ENCODE measurements around the gene ZNF326.

The ZNF326 gene

DNA sequence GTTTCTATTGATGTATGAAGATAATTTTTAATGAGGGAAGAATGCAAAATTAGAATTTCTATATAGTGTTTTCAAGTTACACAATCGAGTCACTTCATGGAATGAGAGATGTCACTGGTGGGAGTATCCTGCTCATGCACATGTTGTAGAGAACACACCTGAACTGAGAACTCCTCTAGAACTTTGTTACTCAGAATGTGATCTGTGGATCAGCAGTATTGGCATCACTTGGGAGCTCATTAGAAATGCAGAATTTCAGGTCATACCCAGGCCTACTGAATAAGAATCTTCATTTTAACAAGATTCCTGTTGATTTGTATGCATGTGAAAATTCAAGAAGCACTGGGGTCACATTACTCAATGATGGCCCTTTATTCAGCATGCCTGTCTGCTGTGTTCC, 28.8 kb downstream of the ZNF326 start:
- H3K9me2 ChIP-seq (ENCODE audit: low read depth, low read length): no peaks in the 10 kb centered on the region
- H3K27ac ChIP-seq (ENCODE audit: low read depth, low read length, poor library complexity, severe bottlenecking): no peak overlapping the region
- H3K36me3 ChIP-seq (ENCODE audit: insufficient read depth, low read length): peaks cover 96% of the 10 kb centered on the region
- TF ChIP-seq, protein P1, sequence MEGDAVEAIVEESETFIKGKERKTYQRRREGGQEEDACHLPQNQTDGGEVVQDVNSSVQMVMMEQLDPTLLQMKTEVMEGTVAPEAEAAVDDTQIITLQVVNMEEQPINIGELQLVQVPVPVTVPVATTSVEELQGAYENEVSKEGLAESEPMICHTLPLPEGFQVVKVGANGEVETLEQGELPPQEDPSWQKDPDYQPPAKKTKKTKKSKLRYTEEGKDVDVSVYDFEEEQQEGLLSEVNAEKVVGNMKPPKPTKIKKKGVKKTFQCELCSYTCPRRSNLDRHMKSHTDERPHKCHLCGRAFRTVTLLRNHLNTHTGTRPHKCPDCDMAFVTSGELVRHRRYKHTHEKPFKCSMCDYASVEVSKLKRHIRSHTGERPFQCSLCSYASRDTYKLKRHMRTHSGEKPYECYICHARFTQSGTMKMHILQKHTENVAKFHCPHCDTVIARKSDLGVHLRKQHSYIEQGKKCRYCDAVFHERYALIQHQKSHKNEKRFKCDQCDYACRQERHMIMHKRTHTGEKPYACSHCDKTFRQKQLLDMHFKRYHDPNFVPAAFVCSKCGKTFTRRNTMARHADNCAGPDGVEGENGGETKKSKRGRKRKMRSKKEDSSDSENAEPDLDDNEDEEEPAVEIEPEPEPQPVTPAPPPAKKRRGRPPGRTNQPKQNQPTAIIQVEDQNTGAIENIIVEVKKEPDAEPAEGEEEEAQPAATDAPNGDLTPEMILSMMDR (IDR thresholded peaks at IDR 0.05; ENCODE audit: low read length): no peak
- no peak for TF ChIP-seq EZH2 (IDR thresholded peaks at IDR 0.05; ENCODE audit: borderline replicate concordance, low read length)
- H3F3A ChIP-seq (ENCODE audit: insufficient read depth, low read length): no peaks in the 10 kb centered on the region
- no peaks in the 10 kb centered on the region for H3K79me2 ChIP-seq (ENCODE audit: insufficient read depth, low read length)
- H3K4me2 ChIP-seq (ENCODE audit: low read length): no peak overlapping the region
- H3K4me1 ChIP-seq (ENCODE audit: insufficient read depth, low read length, severe bottlenecking): no peaks in the 10 kb centered on the region
- H3K27me3 ChIP-seq (ENCODE audit: insufficient read depth, low read length): no peaks in the 10 kb centered on the region
- H4K20me1 ChIP-seq (ENCODE audit: insufficient read depth, low read length): no peaks in the 10 kb centered on the region
- no peak overlapping the region for H2AFZ ChIP-seq (ENCODE audit: low read length)
- H3K9me3 ChIP-seq (ENCODE audit: low read length): peaks cover 28% of the 10 kb centered on the region
- no peak overlapping the region for H3K9ac ChIP-seq (ENCODE audit: low read length)
- no peak overlapping the region for H3K4me3 ChIP-seq (ENCODE audit: low read depth, low read length, poor library complexity, severe bottlenecking)

DNA sequence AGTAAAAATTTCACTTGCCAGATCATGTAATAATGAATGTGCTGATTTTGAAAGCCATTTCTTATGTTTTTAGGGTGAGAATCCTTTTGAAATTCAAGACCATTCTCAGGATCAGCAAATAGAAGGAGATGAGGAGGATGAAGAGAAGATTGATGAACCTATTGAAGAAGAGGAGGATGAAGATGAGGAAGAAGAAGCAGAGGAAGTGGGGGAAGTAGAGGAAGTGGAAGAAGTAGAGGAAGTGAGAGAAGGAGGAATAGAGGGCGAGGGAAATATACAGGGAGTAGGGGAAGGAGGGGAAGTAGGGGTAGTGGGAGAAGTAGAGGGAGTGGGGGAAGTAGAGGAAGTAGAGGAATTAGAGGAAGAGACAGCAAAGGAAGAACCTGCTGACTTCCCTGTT, 32.4 kb downstream of the ZNF326 start:
- H4K20me1 ChIP-seq (ENCODE audit: insufficient read depth, low read length): no peaks in the 10 kb centered on the region
- no peaks in the 10 kb centered on the region for H3K79me2 ChIP-seq (ENCODE audit: insufficient read depth, low read length)
- no peak overlapping the region for H2AFZ ChIP-seq (ENCODE audit: low read length)
- H3K4me3 ChIP-seq (ENCODE audit: low read depth, low read length, poor library complexity, severe bottlenecking): no peak overlapping the region
- TF ChIP-seq, protein P1 (IDR thresholded peaks at IDR 0.05; ENCODE audit: low read length): no peak
- TF ChIP-seq EZH2 (IDR thresholded peaks at IDR 0.05; ENCODE audit: borderline replicate concordance, low read length): no peak
- no peaks in the 10 kb centered on the region for H3K27me3 ChIP-seq (ENCODE audit: insufficient read depth, low read length)
- H3K9ac ChIP-seq (ENCODE audit: low read length): no peak overlapping the region
- peaks cover 18% of the 10 kb centered on the region; the same call in 1 of the 2 replicates for H3K9me3 ChIP-seq (ENCODE audit: low read length)
- no peaks in the 10 kb centered on the region for H3K4me1 ChIP-seq (ENCODE audit: insufficient read depth, low read length, severe bottlenecking)
- H3K9me2 ChIP-seq (ENCODE audit: low read depth, low read length): no peaks in the 10 kb centered on the region
- H3K4me2 ChIP-seq (ENCODE audit: low read length): no peak overlapping the region
- no peak overlapping the region for H3K27ac ChIP-seq (ENCODE audit: low read depth, low read length, poor library complexity, severe bottlenecking)
- no peaks in the 10 kb centered on the region for H3F3A ChIP-seq (ENCODE audit: insufficient read depth, low read length)
- H3K36me3 ChIP-seq (ENCODE audit: insufficient read depth, low read length): peaks cover 79% of the 10 kb centered on the region

DNA sequence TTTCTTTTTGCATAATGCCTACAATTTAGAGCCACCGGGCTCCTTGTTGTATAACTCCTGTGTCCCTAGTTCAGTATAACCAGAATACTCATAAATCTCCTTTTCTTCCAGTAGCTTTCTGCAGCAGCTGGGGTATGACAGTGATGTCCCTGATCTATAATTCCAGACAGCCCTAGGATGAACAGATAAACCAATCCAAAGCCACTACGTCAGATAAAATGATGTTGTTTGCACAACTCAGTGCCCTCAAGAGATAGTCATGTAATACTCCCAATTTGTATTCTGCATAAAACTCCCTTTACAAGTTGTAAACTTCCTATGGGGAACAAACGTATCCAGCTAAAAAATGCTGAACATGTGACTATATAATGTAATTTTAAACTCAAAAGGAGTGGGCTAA, 44.7 kb downstream of the ZNF326 start:
- Histone ChIP-seq H3K27me3 (ENCODE audit: insufficient read depth, low read length) (no peaks in the 10 kb centered on the region), H3K4me2 (ENCODE audit: low read length) (no peak overlapping the region), H3K4me1 (ENCODE audit: insufficient read depth, low read length, severe bottlenecking) (no peaks in the 10 kb centered on the region), H3K9me2 (ENCODE audit: low read depth, low read length) (no peaks in the 10 kb centered on the region), H3K9ac (ENCODE audit: low read length) (no peak overlapping the region), H3K27ac (ENCODE audit: low read depth, low read length, poor library complexity, severe bottlenecking) (no peak overlapping the region), H2AFZ (ENCODE audit: low read length) (no peak overlapping the region), H3K9me3 (ENCODE audit: low read length) (no peaks in the 10 kb centered on the region), H3K4me3 (ENCODE audit: low read depth, low read length, poor library complexity, severe bottlenecking) (no peak overlapping the region), H3K79me2 (ENCODE audit: insufficient read depth, low read length) (no peaks in the 10 kb centered on the region), H3K36me3 (ENCODE audit: insufficient read depth, low read length) (no peaks in the 10 kb centered on the region), H4K20me1 (ENCODE audit: insufficient read depth, low read length) (no peaks in the 10 kb centered on the region), H3F3A (ENCODE audit: insufficient read depth, low read length) (no peaks in the 10 kb centered on the region)
- no peak for TF ChIP-seq EZH2 (IDR thresholded peaks at IDR 0.05; ENCODE audit: borderline replicate concordance, low read length)
- TF ChIP-seq, protein P1 (IDR thresholded peaks at IDR 0.05; ENCODE audit: low read length): no peak

Data from OCI-LY1 (cell line).